NT2/D1 (cell line): ENCODE results near the gene MGLL.

Source experiments
- DNase-seq: peaks from one replicate; pipeline ENCODE4 v3.0.0-alpha.2; 2011; ENCODE audit warnings: low read depth, low spot score
- H3K27me3 ChIP-seq: 2 replicates; pipeline ENCODE4 v1.6.0; 2011; ENCODE audit warnings: mild to moderate bottlenecking; ENCODE audit not compliant: insufficient read length, insufficient read depth
- H3K36me3 ChIP-seq: 2 replicates; pipeline ENCODE4 v1.6.1; 2011; ENCODE audit warnings: mild to moderate bottlenecking, low read length, mixed read lengths; ENCODE audit not compliant: insufficient read depth, insufficient read length
- H3K4me1 ChIP-seq: 2 replicates; pipeline ENCODE4 v1.5.1; 2011; ENCODE audit not compliant: insufficient read depth, insufficient read length
- H3K4me3 ChIP-seq: 2 replicates; pipeline ENCODE4 v1.5.1; 2011; ENCODE audit warnings: low read depth; ENCODE audit not compliant: insufficient read length
- H3K9ac ChIP-seq: 2 replicates; pipeline ENCODE4 v1.6.0; 2011; ENCODE audit warnings: low read depth; ENCODE audit not compliant: insufficient read length
- H3K9me3 ChIP-seq: 2 replicates; pipeline ENCODE4 v1.5.1; 2011; ENCODE audit warnings: mild to moderate bottlenecking, low read length; ENCODE audit not compliant: insufficient read depth
- SUZ12 ChIP-seq: IDR thresholded peaks from 2 replicates; pipeline ENCODE4 v1.6.1; 2011; ENCODE audit not compliant: insufficient read length, insufficient read depth; ENCODE audit errors: extremely low read depth
- YY1 ChIP-seq: IDR thresholded peaks from 2 replicates; pipeline ENCODE4 v1.6.1; 2011; ENCODE audit not compliant: insufficient read length, insufficient read depth
- ZNF274 ChIP-seq: IDR thresholded peaks from 2 replicates; pipeline ENCODE4 v1.6.1; 2011; ENCODE audit warnings: mild to moderate bottlenecking, low read depth, low read length

The MGLL gene

GRCh38 chr3:127668906-127669305 is 153.4 kb downstream of the MGLL start:
- H3K27me3 ChIP-seq = peaks cover 16% of the 10 kb centered on the region
- H3K4me1 ChIP-seq = peaks cover 13% of the 10 kb centered on the region
- no peaks in the 10 kb centered on the region for H3K36me3 ChIP-seq
- DNase-seq = no peak
- no peak overlapping the region for H3K4me3 ChIP-seq
- no peaks in the 10 kb centered on the region for H3K9me3 ChIP-seq
- no peak overlapping the region for H3K9ac ChIP-seq
- TF ChIP-seq YY1 = no peak
- no peak for TF ChIP-seq SUZ12
- TF ChIP-seq ZNF274 = no peak

GRCh38 chr3:127667119-127667681 is 155.1 kb downstream of the MGLL start:
- no peak for DNase-seq
- H3K36me3 ChIP-seq = no peaks in the 10 kb centered on the region
- no peak overlapping the region for H3K9ac ChIP-seq
- TF ChIP-seq YY1 (no peak), ZNF274 (no peak), SUZ12 (no peak)
- H3K27me3 ChIP-seq = peaks cover 7% of the 10 kb centered on the region
- H3K4me1 ChIP-seq = peaks cover 6% of the 10 kb centered on the region
- H3K9me3 ChIP-seq = no peaks in the 10 kb centered on the region
- no peak overlapping the region for H3K4me3 ChIP-seq

- Histone ChIP-seq H3K4me3 (no peak overlapping the region), H3K9ac (no peak overlapping the region), H3K36me3 (no peaks in the 10 kb centered on the region), H3K9me3 (no peaks in the 10 kb centered on the region), H3K4me1 (peaks cover 2% of the 10 kb centered on the region), H3K27me3 (peaks cover 3% of the 10 kb centered on the region)
- DNase-seq = no peak
- no peak for TF ChIP-seq YY1
- TF ChIP-seq SUZ12 = no peak
- no peak for TF ChIP-seq ZNF274
These were observed 155.6 kb downstream of the MGLL start for GRCh38 chr3:127666676-127667075.

- Histone ChIP-seq H3K4me1 (no peaks in the 10 kb centered on the region), H3K4me3 (no peak overlapping the region), H3K9me3 (no peaks in the 10 kb centered on the region), H3K9ac (no peak overlapping the region), H3K36me3 (peaks cover 6% of the 10 kb centered on the region), H3K27me3 (no peaks in the 10 kb centered on the region)
- no peak for TF ChIP-seq SUZ12
- TF ChIP-seq ZNF274 = no peak
- TF ChIP-seq YY1 = no peak
- DNase-seq = no peak
These were observed 156.7 kb downstream of the MGLL start for GRCh38 chr3:127665586-127665985.

GRCh38 chr3:127665165-127665564 is 157.2 kb downstream of the MGLL start:
- Histone ChIP-seq H3K36me3 (peaks cover 9% of the 10 kb centered on the region), H3K9ac (no peak overlapping the region), H3K9me3 (no peaks in the 10 kb centered on the region), H3K4me1 (no peaks in the 10 kb centered on the region), H3K4me3 (no peak overlapping the region), H3K27me3 (no peaks in the 10 kb centered on the region)
- no peak for DNase-seq
- no peak for TF ChIP-seq SUZ12
- TF ChIP-seq YY1 = no peak
- no peak for TF ChIP-seq ZNF274

GRCh38 chr3:127663151-127663550 is 159.2 kb downstream of the MGLL start:
- H3K4me3 ChIP-seq = no peak overlapping the region
- DNase-seq = no peak
- peaks cover 9% of the 10 kb centered on the region for H3K36me3 ChIP-seq
- no peak overlapping the region for H3K9ac ChIP-seq
- H3K9me3 ChIP-seq = no peaks in the 10 kb centered on the region
- H3K27me3 ChIP-seq = no peaks in the 10 kb centered on the region
- H3K4me1 ChIP-seq = no peaks in the 10 kb centered on the region
- no peak for TF ChIP-seq YY1
- no peak for TF ChIP-seq SUZ12
- no peak for TF ChIP-seq ZNF274

- Histone ChIP-seq H3K27me3 (no peaks in the 10 kb centered on the region), H3K36me3 (peaks cover 9% of the 10 kb centered on the region), H3K9me3 (no peaks in the 10 kb centered on the region), H3K9ac (no peak overlapping the region), H3K4me1 (no peaks in the 10 kb centered on the region), H3K4me3 (no peak overlapping the region)
- DNase-seq = no peak
- TF ChIP-seq ZNF274 (no peak), SUZ12 (no peak), YY1 (no peak)
These were observed 160.3 kb downstream of the MGLL start for GRCh38 chr3:127662001-127662469.

GRCh38 chr3:127661600-127661999 is 160.7 kb downstream of the MGLL start:
- no peaks in the 10 kb centered on the region for H3K27me3 ChIP-seq
- no peak overlapping the region for H3K4me3 ChIP-seq
- no peaks in the 10 kb centered on the region for H3K4me1 ChIP-seq
- no peak for DNase-seq
- no peaks in the 10 kb centered on the region for H3K9me3 ChIP-seq
- H3K9ac ChIP-seq = no peak overlapping the region
- TF ChIP-seq ZNF274 = no peak
- no peak for TF ChIP-seq YY1
- peaks cover 9% of the 10 kb centered on the region for H3K36me3 ChIP-seq
